Hepatocyte (in vitro differentiated cells): Measurements from ENCODE around the gene BACH2. TPM values are rescaled to one million over a fixed set of nuclear protein-coding genes. Genes with fewer than 3 reads are reported as not detected.

ENCODE experiments used
- DNase-seq: peaks from one replicate; pipeline ENCODE4 v3.0.0-alpha.2; 2016; ENCODE audit warnings: low spot score
- H2AFZ ChIP-seq: fragments of 200-600 bp; sonication (generic); 2 replicates; pipeline ENCODE4 v1.6.0; 2016; ENCODE audit warnings: antibody characterized with exemption, mild to moderate bottlenecking
- H3K27ac ChIP-seq: fragments of 200-600 bp; sonication (generic); 2 replicates; pipeline ENCODE4 v1.5.1; 2016; ENCODE audit warnings: mild to moderate bottlenecking
- H3K27me3 ChIP-seq: fragments of 200-600 bp; sonication (generic); 2 replicates; pipeline ENCODE4 v1.6.1; 2016
- H3K36me3 ChIP-seq: fragments of 200-600 bp; sonication (generic); replicated peaks from 2 replicates; pipeline ENCODE4 v1.5.1; 2016; ENCODE audit warnings: low read depth; ENCODE audit not compliant: insufficient read depth
- H3K4me1 ChIP-seq: fragments of 200-600 bp; sonication (generic); 2 replicates; pipeline ENCODE4 v1.5.1; 2016; ENCODE audit warnings: mild to moderate bottlenecking, moderate library complexity; ENCODE audit not compliant: insufficient read depth
- H3K4me2 ChIP-seq: fragments of 200-600 bp; sonication (generic); 2 replicates; pipeline ENCODE4 v1.6.0; 2016
- H3K4me3 ChIP-seq: fragments of 200-600 bp; sonication (generic); 2 replicates; pipeline ENCODE4 v1.5.1; 2016; ENCODE audit warnings: mild to moderate bottlenecking
- H3K79me2 ChIP-seq: fragments of 200-600 bp; sonication (generic); 2 replicates; pipeline ENCODE4 v1.6.0; 2017; ENCODE audit warnings: mild to moderate bottlenecking
- H3K9me2 ChIP-seq: fragments of 200-600 bp; sonication (generic); replicated peaks from 2 replicates; pipeline ENCODE4 v1.6.0; 2017; ENCODE audit warnings: mild to moderate bottlenecking; ENCODE audit not compliant: insufficient read depth
- H3K9me3 ChIP-seq: fragments of 200-600 bp; sonication (generic); 2 replicates; pipeline ENCODE4 v1.5.1; 2016; ENCODE audit warnings: low read depth, mild to moderate bottlenecking
- H4K20me1 ChIP-seq: fragments of 200-600 bp; sonication (generic); 2 replicates; pipeline ENCODE4 v1.6.0; 2016; ENCODE audit warnings: mild to moderate bottlenecking; ENCODE audit not compliant: insufficient read depth, poor library complexity, severe bottlenecking
- EZH2 ChIP-seq: fragments of 200-600 bp; sonication (generic); IDR thresholded peaks from 2 replicates; pipeline ENCODE4 v1.6.1; 2016; ENCODE audit warnings: antibody characterized with exemption, mild to moderate bottlenecking, borderline replicate concordance
- EZH2phosphoT487 ChIP-seq: fragments of 200-600 bp; sonication (generic); IDR thresholded peaks from one replicate; pipeline ENCODE4 v1.6.1; 2018; ENCODE audit warnings: antibody characterized with exemption, mild to moderate bottlenecking, low read depth, moderate library complexity; ENCODE audit not compliant: unreplicated experiment, severe bottlenecking
- WGBS: methylation state at CpG from one replicate; pipeline ENCODE4 v1.1.6; 2016; ENCODE audit warnings: low lambda C conversion rate; ENCODE audit errors: missing lambda C conversion rate; 5-methylcytosine and 5-hydroxymethylcytosine counted together
- polyA plus RNA-seq: library from polyadenylated mRNA; unstranded; fragments of >200 nt; fragmentation: Nextera tagmentation; extraction: Ambion mirVana; gene quantifications from 2 replicates; pipeline ENCODE4 v1.2.1, GENCODE V29; 2016
- total RNA-seq: library from RNA; depleted of rRNA; stranded (reverse); fragments of >200 nt; gene quantifications from 2 replicates; pipeline ENCODE4 v1.2.3, GENCODE V29; 2014
- TF ChIP-seq, protein P1 (sequence below): fragments of 200-600 bp; sonication (generic); IDR thresholded peaks from 2 replicates; pipeline ENCODE4 v1.5.1; 2016; ENCODE audit warnings: antibody characterized with exemption, mild to moderate bottlenecking; ENCODE audit not compliant: poor library complexity

Gene BACH2
- total and polyA plus RNA-seq, 2 experiments from 2014 or later: 2.3 to 2.6 TPM

DNA sequence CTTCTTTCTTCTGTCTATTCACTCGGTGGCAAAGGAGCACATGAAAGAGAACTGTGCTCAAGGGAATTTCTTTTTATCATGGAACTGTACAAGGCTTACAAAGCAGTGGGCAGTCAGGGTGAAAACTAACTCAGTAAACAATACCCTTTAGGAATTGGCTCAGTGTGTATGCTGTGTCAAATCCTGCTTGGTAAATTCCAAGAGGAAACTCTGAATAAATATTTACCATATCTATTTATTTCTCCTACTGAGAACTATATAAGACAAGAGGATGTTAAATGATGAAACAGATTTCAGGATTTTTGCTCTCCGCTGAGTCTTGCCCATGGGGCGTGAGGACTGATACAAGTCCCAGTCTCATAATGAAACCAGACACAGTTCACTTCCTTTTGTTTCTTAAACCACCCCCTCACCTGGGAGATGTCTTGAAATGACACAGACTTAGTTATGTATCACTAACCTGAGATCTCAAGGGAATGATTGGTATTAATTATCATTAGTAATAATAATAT, 188.8 kb downstream of the BACH2 start:
- Histone ChIP-seq H3K36me3 (no peaks in the 10 kb centered on the region), H3K27ac (no peak overlapping the region), H3K4me1 (no peaks in the 10 kb centered on the region), H2AFZ (no peak overlapping the region), H3K79me2 (no peaks in the 10 kb centered on the region), H3K4me2 (no peak overlapping the region), H3K27me3 (no peaks in the 10 kb centered on the region), H3K9me2 (no peaks in the 10 kb centered on the region), H3K4me3 (no peak overlapping the region), H3K9me3 (no peaks in the 10 kb centered on the region), H4K20me1 (no peaks in the 10 kb centered on the region)
- no peak for DNase-seq
- no peak for TF ChIP-seq EZH2
- TF ChIP-seq EZH2phosphoT487: no peak
- TF ChIP-seq, protein P1, sequence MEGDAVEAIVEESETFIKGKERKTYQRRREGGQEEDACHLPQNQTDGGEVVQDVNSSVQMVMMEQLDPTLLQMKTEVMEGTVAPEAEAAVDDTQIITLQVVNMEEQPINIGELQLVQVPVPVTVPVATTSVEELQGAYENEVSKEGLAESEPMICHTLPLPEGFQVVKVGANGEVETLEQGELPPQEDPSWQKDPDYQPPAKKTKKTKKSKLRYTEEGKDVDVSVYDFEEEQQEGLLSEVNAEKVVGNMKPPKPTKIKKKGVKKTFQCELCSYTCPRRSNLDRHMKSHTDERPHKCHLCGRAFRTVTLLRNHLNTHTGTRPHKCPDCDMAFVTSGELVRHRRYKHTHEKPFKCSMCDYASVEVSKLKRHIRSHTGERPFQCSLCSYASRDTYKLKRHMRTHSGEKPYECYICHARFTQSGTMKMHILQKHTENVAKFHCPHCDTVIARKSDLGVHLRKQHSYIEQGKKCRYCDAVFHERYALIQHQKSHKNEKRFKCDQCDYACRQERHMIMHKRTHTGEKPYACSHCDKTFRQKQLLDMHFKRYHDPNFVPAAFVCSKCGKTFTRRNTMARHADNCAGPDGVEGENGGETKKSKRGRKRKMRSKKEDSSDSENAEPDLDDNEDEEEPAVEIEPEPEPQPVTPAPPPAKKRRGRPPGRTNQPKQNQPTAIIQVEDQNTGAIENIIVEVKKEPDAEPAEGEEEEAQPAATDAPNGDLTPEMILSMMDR: no peak
- 59% methylated on average over 3 of the region's 3 CpGs for WGBS

DNA sequence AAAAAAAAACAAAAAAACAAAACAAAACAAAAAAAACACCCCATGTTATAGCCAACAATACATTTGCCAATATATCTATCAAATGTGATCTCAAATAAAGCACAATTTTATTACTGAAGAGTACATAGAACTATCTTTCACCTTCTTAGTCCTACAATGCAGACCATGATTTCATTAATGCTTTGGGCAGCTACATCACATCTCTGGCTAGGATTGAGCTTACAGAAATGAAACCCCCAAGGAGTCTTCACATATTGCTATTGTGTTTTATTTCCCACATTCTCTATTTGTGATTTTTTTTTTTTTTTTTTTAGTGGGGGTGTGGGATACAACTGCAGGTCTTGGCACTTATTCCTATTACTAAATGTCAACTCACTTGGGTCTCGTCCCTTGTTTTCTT, 189.3 kb downstream of the BACH2 start:
- no peaks in the 10 kb centered on the region for H4K20me1 ChIP-seq
- no peak overlapping the region for H2AFZ ChIP-seq
- H3K4me3 ChIP-seq: no peak overlapping the region
- H3K9me3 ChIP-seq: no peaks in the 10 kb centered on the region
- H3K4me2 ChIP-seq: no peak overlapping the region
- TF ChIP-seq EZH2: no peak
- no peak for TF ChIP-seq EZH2phosphoT487
- TF ChIP-seq, protein P1: no peak
- no peaks in the 10 kb centered on the region for H3K36me3 ChIP-seq
- 46% methylated on average over 1 of the region's 1 CpG for WGBS
- no peaks in the 10 kb centered on the region for H3K9me2 ChIP-seq
- H3K4me1 ChIP-seq: no peaks in the 10 kb centered on the region
- no peak overlapping the region for H3K27ac ChIP-seq
- H3K79me2 ChIP-seq: no peaks in the 10 kb centered on the region
- no peaks in the 10 kb centered on the region for H3K27me3 ChIP-seq
- no peak for DNase-seq

DNA sequence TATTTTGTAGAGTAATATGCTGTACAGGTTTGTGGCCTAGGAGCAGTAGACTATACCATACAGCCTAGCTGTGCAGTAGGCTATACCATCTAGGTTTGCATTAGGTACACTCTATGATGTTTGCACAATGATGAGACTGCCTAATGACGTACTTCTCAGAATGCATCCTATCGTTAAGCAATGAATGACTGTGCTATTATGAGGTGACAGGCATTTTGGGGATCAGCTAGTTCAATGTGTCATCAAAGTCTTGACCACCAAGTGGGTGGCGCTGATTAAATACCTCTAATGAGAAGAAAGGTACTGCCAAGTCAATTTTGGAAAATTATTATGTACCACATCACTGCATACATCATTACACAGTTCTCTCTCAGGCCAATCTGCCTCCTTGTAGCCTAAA, 190.2 kb downstream of the BACH2 start:
- no peaks in the 10 kb centered on the region for H3K27me3 ChIP-seq
- no peaks in the 10 kb centered on the region for H3K9me2 ChIP-seq
- no peak overlapping the region for H2AFZ ChIP-seq
- no peaks in the 10 kb centered on the region for H3K36me3 ChIP-seq
- no peaks in the 10 kb centered on the region for H4K20me1 ChIP-seq
- no peak overlapping the region for H3K27ac ChIP-seq
- WGBS: 95% methylated on average over 3 of the region's 3 CpGs
- no peak overlapping the region for H3K4me2 ChIP-seq
- TF ChIP-seq EZH2: no peak
- TF ChIP-seq, protein P1: no peak
- TF ChIP-seq EZH2phosphoT487: no peak
- no peak for DNase-seq
- H3K9me3 ChIP-seq: no peaks in the 10 kb centered on the region
- no peaks in the 10 kb centered on the region for H3K4me1 ChIP-seq
- no peak overlapping the region for H3K4me3 ChIP-seq
- no peaks in the 10 kb centered on the region for H3K79me2 ChIP-seq

DNA sequence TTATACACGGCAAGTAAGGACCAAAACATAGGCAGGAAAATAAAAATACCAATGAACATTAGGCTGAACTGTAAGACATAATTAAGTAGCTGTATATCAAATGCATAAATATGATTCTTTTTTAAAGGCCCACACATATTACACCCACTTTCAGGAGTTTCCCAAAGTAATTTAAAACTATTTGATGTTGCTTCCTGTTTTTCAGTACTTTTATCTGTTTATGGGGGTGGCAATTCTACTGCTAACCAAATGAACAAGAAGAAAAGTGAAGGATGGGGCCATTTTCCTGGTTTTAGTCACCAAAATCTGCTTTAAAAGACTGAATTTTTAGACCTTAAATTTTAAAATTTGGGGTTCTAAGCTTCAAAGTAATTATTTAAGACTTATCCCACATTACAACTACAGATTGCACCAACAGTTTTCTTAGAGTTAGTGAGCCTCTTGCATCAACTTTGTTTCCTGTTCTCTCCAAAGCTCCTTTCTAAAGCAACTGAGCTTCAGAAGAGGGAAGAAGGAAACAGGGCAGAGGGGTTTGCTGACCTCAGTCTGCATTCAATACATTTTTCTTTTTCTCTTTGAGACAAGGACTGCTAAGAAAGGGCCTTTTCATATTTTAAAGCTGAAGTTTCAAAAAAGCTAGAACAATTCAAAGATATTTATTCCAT, 191.0 kb downstream of the BACH2 start:
- no peaks in the 10 kb centered on the region for H3K9me3 ChIP-seq
- TF ChIP-seq, protein P1: no peak
- TF ChIP-seq EZH2phosphoT487: no peak
- TF ChIP-seq EZH2: no peak
- H3K4me1 ChIP-seq: no peaks in the 10 kb centered on the region
- no peaks in the 10 kb centered on the region for H3K79me2 ChIP-seq
- no peaks in the 10 kb centered on the region for H3K36me3 ChIP-seq
- 91% methylated on average over 1 of the region's 1 CpG for WGBS
- no peaks in the 10 kb centered on the region for H3K9me2 ChIP-seq
- H3K27ac ChIP-seq: no peak overlapping the region
- H4K20me1 ChIP-seq: no peaks in the 10 kb centered on the region
- H3K27me3 ChIP-seq: no peaks in the 10 kb centered on the region
- no peak overlapping the region for H3K4me2 ChIP-seq
- no peak overlapping the region for H2AFZ ChIP-seq
- no peak overlapping the region for H3K4me3 ChIP-seq
- DNase-seq: no peak
